ENCODE data around the gene NFU1.

Gene NFU1

GRCh38 chr2:69469375-69469774 is 32.1 kb upstream of the NFU1 start:
- Histone ChIP-seq H3K36me3 (ENCODE audit: control insufficient read depth, insufficient read depth, low read length) (no peaks in the 10 kb centered on the region), H3K27me3 (ENCODE audit: control insufficient read depth, insufficient read depth, low read length, poor library complexity, severe bottlenecking) (no peaks in the 10 kb centered on the region), H3K4me1 (ENCODE audit: control insufficient read depth, insufficient read depth, low read length) (no peaks in the 10 kb centered on the region), H3K4me3 (ENCODE audit: insufficient read depth, low read depth, low read length) (no peak overlapping the region), H3K9me3 (ENCODE audit: control insufficient read depth, low read length) (no peaks in the 10 kb centered on the region), H3K27ac (ENCODE audit: insufficient read depth, low read depth, low read length, poor library complexity, severe bottlenecking) (no peak overlapping the region)
- WGBS, 2 experiments, result 90 to 94% methylated on average over 3 of the region's 3 CpGs

- Histone ChIP-seq H3K27me3 (ENCODE audit: control insufficient read depth, insufficient read depth, low read length, poor library complexity, severe bottlenecking) (no peaks in the 10 kb centered on the region), H3K9me3 (ENCODE audit: control insufficient read depth, low read length) (no peaks in the 10 kb centered on the region), H3K27ac (ENCODE audit: insufficient read depth, low read depth, low read length, poor library complexity, severe bottlenecking) (no peak overlapping the region), H3K36me3 (ENCODE audit: control insufficient read depth, insufficient read depth, low read length) (no peaks in the 10 kb centered on the region), H3K4me3 (ENCODE audit: insufficient read depth, low read depth, low read length) (no peak overlapping the region), H3K4me1 (ENCODE audit: control insufficient read depth, insufficient read depth, low read length) (no peaks in the 10 kb centered on the region)
- 93 to 94% methylated on average over 8 of the region's 8 CpGs for WGBS, 2 experiments
Measured at GRCh38 chr2:69466728-69467127, 29.5 kb upstream of the NFU1 start.

- Histone ChIP-seq H3K27me3 (ENCODE audit: control insufficient read depth, insufficient read depth, low read length, poor library complexity, severe bottlenecking) (no peaks in the 10 kb centered on the region), H3K27ac (ENCODE audit: insufficient read depth, low read depth, low read length, poor library complexity, severe bottlenecking) (no peak overlapping the region), H3K36me3 (ENCODE audit: control insufficient read depth, insufficient read depth, low read length) (no peaks in the 10 kb centered on the region), H3K4me3 (ENCODE audit: insufficient read depth, low read depth, low read length) (no peak overlapping the region), H3K9me3 (ENCODE audit: control insufficient read depth, low read length) (no peaks in the 10 kb centered on the region), H3K4me1 (ENCODE audit: control insufficient read depth, insufficient read depth, low read length) (no peaks in the 10 kb centered on the region)
- WGBS, 2 experiments, result 95 to 97% methylated on average over 14 of the region's 14 CpGs
Measured at GRCh38 chr2:69465513-69466456, 28.6 kb upstream of the NFU1 start.

GRCh38 chr2:69464575-69464974 is 27.3 kb upstream of the NFU1 start:
- no peaks in the 10 kb centered on the region for H3K27me3 ChIP-seq (ENCODE audit: control insufficient read depth, insufficient read depth, low read length, poor library complexity, severe bottlenecking)
- no peaks in the 10 kb centered on the region for H3K9me3 ChIP-seq (ENCODE audit: control insufficient read depth, low read length)
- WGBS, 2 experiments, result 97 to 98% methylated on average over 3 of the region's 3 CpGs
- H3K4me3 ChIP-seq (ENCODE audit: insufficient read depth, low read depth, low read length), result no peak overlapping the region
- H3K4me1 ChIP-seq (ENCODE audit: control insufficient read depth, insufficient read depth, low read length), result no peaks in the 10 kb centered on the region
- H3K27ac ChIP-seq (ENCODE audit: insufficient read depth, low read depth, low read length, poor library complexity, severe bottlenecking), result no peak overlapping the region
- H3K36me3 ChIP-seq (ENCODE audit: control insufficient read depth, insufficient read depth, low read length), result no peaks in the 10 kb centered on the region

DNA sequence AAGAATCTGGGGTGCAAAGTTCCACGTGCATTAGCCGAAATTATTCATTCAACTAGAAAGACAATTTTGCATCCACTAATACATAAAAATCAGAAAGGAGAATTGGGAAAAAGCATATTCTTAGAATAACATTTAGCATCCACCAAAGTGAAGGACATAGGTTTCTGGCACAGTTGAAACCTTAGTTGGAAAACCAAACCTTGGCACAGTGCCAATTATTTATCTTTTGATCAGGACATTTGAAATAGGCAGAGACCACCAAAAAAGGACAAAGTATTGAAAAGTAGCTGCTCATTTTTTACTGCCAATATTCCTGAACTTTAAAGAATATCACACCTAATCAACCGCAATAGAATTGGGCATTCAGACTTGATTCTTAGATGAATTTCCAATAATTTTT is 25.5 kb upstream of the NFU1 start:
- 95 to 100% methylated on average over 3 of the region's 3 CpGs for WGBS, 2 experiments
- no peaks in the 10 kb centered on the region for H3K9me3 ChIP-seq (ENCODE audit: control insufficient read depth, low read length)

GRCh38 chr2:69461404-69461803 is 24.2 kb upstream of the NFU1 start:
- Histone ChIP-seq H3K9me3 (ENCODE audit: control insufficient read depth, low read length) (no peaks in the 10 kb centered on the region), H3K4me1 (ENCODE audit: control insufficient read depth, insufficient read depth, low read length) (no peaks in the 10 kb centered on the region), H3K27me3 (ENCODE audit: control insufficient read depth, insufficient read depth, low read length, poor library complexity, severe bottlenecking) (no peaks in the 10 kb centered on the region), H3K4me3 (ENCODE audit: insufficient read depth, low read depth, low read length) (no peak overlapping the region), H3K36me3 (ENCODE audit: control insufficient read depth, insufficient read depth, low read length) (no peaks in the 10 kb centered on the region), H3K27ac (ENCODE audit: insufficient read depth, low read depth, low read length, poor library complexity, severe bottlenecking) (no peak overlapping the region)
- 92 to 97% methylated on average over 5 to 6 of the region's 6 CpGs for WGBS, 2 experiments

More for the DNA sequence above, 25.5 kb upstream of the NFU1 start:
- H3K4me1 ChIP-seq (ENCODE audit: control insufficient read depth, insufficient read depth, low read length), result no peaks in the 10 kb centered on the region
- H3K27ac ChIP-seq (ENCODE audit: insufficient read depth, low read depth, low read length, poor library complexity, severe bottlenecking), result no peak overlapping the region
- H3K4me3 ChIP-seq (ENCODE audit: insufficient read depth, low read depth, low read length), result no peak overlapping the region
- H3K27me3 ChIP-seq (ENCODE audit: control insufficient read depth, insufficient read depth, low read length, poor library complexity, severe bottlenecking), result no peaks in the 10 kb centered on the region
- no peaks in the 10 kb centered on the region for H3K36me3 ChIP-seq (ENCODE audit: control insufficient read depth, insufficient read depth, low read length)

- WGBS, 2 experiments, result 93 to 99% methylated on average over 4 of the region's 4 CpGs
Measured at GRCh38 chr2:69459936-69460335, 22.7 kb upstream of the NFU1 start.

DNA sequence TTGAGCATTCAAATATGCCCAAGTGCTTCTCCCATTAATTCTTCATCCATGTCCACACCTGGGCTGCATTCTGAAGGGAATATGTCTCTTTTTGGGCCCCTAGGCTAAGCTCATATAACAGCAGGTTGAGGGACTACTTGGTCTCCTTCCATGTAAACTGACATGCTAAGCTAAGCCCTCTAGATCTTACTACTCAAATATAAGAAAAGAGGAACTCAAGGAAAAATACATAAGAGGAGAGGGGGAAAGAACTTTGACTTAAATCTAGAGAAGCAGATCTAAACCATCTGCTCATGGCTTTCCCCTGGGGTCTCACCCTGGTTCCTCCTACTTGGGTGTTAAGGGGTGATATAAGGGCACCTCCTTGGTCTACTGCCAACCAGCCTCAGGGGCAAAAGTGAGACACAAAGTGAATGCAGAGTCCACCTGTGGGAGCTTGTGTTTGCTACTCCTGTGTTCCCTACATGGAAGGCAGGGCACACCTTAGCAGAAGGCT is 19.8 kb upstream of the NFU1 start:
- H3K9me3 ChIP-seq (ENCODE audit: control insufficient read depth, low read length), result no peaks in the 10 kb centered on the region
- no peaks in the 10 kb centered on the region for H3K4me1 ChIP-seq (ENCODE audit: control insufficient read depth, insufficient read depth, low read length)
- no peaks in the 10 kb centered on the region for H3K27me3 ChIP-seq (ENCODE audit: control insufficient read depth, insufficient read depth, low read length, poor library complexity, severe bottlenecking)
- H3K36me3 ChIP-seq (ENCODE audit: control insufficient read depth, insufficient read depth, low read length), result no peaks in the 10 kb centered on the region
- no peak overlapping the region for H3K27ac ChIP-seq (ENCODE audit: insufficient read depth, low read depth, low read length, poor library complexity, severe bottlenecking)
- H3K4me3 ChIP-seq (ENCODE audit: insufficient read depth, low read depth, low read length), result no peak overlapping the region

More at GRCh38 chr2:69459936-69460335, 22.7 kb upstream of the NFU1 start:
- no peaks in the 10 kb centered on the region for H3K9me3 ChIP-seq (ENCODE audit: control insufficient read depth, low read length)
- no peak overlapping the region for H3K27ac ChIP-seq (ENCODE audit: insufficient read depth, low read depth, low read length, poor library complexity, severe bottlenecking)
- no peaks in the 10 kb centered on the region for H3K27me3 ChIP-seq (ENCODE audit: control insufficient read depth, insufficient read depth, low read length, poor library complexity, severe bottlenecking)
- no peak overlapping the region for H3K4me3 ChIP-seq (ENCODE audit: insufficient read depth, low read depth, low read length)
- no peaks in the 10 kb centered on the region for H3K36me3 ChIP-seq (ENCODE audit: control insufficient read depth, insufficient read depth, low read length)
- no peaks in the 10 kb centered on the region for H3K4me1 ChIP-seq (ENCODE audit: control insufficient read depth, insufficient read depth, low read length)

DNA sequence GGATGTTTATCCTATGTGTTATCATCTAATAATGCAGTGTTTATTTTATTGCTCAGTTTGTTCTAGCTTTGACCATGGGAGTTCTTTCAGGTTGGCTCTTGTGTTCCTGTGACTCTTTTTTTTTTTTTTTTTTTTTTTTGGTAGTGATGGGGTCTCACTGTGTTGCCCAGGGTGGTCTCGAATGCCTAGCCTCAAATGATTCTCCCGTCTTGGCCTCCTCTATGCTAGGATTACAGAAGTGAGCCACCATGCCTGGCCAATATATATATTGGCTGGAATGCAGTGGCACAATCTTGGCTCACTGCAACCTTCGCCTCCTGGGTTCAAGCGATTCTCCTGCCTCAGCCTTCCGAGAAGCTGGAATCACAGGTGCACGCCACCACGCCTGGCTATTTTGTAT is 18.9 kb upstream of the NFU1 start:
- 91 to 95% methylated on average over 7 of the region's 7 CpGs for WGBS, 2 experiments
- no peaks in the 10 kb centered on the region for H3K36me3 ChIP-seq (ENCODE audit: control insufficient read depth, insufficient read depth, low read length)
- no peak overlapping the region for H3K27ac ChIP-seq (ENCODE audit: insufficient read depth, low read depth, low read length, poor library complexity, severe bottlenecking)
- H3K4me3 ChIP-seq (ENCODE audit: insufficient read depth, low read depth, low read length), result no peak overlapping the region
- H3K9me3 ChIP-seq (ENCODE audit: control insufficient read depth, low read length), result no peaks in the 10 kb centered on the region
- H3K4me1 ChIP-seq (ENCODE audit: control insufficient read depth, insufficient read depth, low read length), result no peaks in the 10 kb centered on the region
- H3K27me3 ChIP-seq (ENCODE audit: control insufficient read depth, insufficient read depth, low read length, poor library complexity, severe bottlenecking), result no peaks in the 10 kb centered on the region

DNA sequence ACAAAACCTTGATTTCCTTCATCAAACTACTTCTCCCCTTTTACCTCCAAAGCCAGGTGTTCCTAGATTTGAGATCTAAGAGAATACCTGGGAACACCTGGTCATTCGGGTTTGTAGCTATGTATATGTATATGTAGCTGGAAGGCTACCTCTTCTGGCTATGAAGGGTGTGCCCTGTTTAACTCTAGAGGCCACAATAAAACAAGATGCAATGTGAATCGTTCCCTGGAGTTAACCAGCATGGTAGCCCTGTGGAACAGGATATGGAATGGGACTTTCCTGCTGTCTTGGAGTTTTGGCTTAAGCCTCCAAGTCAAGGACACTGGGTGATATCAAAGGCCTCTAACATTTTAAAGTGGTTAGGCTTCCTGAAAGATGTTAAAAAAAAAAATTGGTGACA is 17.7 kb upstream of the NFU1 start:
- H3K36me3 ChIP-seq (ENCODE audit: control insufficient read depth, insufficient read depth, low read length), result no peaks in the 10 kb centered on the region
- H3K4me3 ChIP-seq (ENCODE audit: insufficient read depth, low read depth, low read length), result no peak overlapping the region
- H3K4me1 ChIP-seq (ENCODE audit: control insufficient read depth, insufficient read depth, low read length), result no peaks in the 10 kb centered on the region
- no peak overlapping the region for H3K27ac ChIP-seq (ENCODE audit: insufficient read depth, low read depth, low read length, poor library complexity, severe bottlenecking)
- 95 to 97% methylated on average over 2 of the region's 2 CpGs for WGBS, 2 experiments
- no peaks in the 10 kb centered on the region for H3K27me3 ChIP-seq (ENCODE audit: control insufficient read depth, insufficient read depth, low read length, poor library complexity, severe bottlenecking)
- H3K9me3 ChIP-seq (ENCODE audit: control insufficient read depth, low read length), result no peaks in the 10 kb centered on the region

Data from ectodermal cell (in vitro differentiated cells).